SK-N-SH treated with all-trans-retinoic acid at 6 μM for 48 hours (cell line): ENCODE data around the gene SOD1.

Experiments
- TOX ChIP-seq: fragments of 250-450 bp; sonication (Bioruptor Pico); IDR thresholded peaks from 2 replicates; pipeline ENCODE4 v1.8.0; 2021; ENCODE audit warnings: mild to moderate bottlenecking, moderate library complexity, borderline replicate concordance
- TF ChIP-seq, protein P1 (sequence below): fragments of 250-450 bp; sonication (Bioruptor Pico); IDR thresholded peaks from 2 replicates; pipeline ENCODE4 v1.8.0; 2020; ENCODE audit warnings: mild to moderate bottlenecking, moderate library complexity, borderline replicate concordance
- TF ChIP-seq, protein P2 (sequence below): fragments of 250-450 bp; sonication (Bioruptor Pico); IDR thresholded peaks from 2 replicates; pipeline ENCODE4 v1.5.0; 2020; ENCODE audit warnings: mild to moderate bottlenecking, moderate library complexity

DNA sequence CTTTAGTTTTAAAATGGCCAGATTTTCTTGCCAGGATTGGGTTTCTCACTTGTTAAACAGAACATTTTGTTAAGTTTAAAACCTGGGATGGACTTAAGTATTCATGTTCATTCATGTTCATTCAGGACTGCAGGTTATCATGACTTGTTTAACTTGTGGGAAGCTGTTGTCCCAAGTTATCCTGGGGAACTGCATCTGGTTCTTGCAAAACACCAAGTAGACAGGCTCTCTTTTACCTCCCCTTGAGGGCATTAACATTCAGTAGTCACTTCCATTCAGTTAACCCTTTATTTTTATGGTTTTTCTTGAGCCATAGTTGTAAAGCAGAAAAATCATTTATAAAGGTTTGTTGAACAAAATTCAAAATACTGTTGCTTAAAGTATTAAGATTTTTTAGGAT, 8.1 kb downstream of the SOD1 start:
- TF ChIP-seq, protein P1, sequence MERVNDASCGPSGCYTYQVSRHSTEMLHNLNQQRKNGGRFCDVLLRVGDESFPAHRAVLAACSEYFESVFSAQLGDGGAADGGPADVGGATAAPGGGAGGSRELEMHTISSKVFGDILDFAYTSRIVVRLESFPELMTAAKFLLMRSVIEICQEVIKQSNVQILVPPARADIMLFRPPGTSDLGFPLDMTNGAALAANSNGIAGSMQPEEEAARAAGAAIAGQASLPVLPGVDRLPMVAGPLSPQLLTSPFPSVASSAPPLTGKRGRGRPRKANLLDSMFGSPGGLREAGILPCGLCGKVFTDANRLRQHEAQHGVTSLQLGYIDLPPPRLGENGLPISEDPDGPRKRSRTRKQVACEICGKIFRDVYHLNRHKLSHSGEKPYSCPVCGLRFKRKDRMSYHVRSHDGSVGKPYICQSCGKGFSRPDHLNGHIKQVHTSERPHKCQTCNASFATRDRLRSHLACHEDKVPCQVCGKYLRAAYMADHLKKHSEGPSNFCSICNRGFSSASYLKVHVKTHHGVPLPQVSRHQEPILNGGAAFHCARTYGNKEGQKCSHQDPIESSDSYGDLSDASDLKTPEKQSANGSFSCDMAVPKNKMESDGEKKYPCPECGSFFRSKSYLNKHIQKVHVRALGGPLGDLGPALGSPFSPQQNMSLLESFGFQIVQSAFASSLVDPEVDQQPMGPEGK (CRISPR knock-in tag) = no peak
- no peak for TF ChIP-seq TOX (CRISPR knock-in tag)
- TF ChIP-seq, protein P2, sequence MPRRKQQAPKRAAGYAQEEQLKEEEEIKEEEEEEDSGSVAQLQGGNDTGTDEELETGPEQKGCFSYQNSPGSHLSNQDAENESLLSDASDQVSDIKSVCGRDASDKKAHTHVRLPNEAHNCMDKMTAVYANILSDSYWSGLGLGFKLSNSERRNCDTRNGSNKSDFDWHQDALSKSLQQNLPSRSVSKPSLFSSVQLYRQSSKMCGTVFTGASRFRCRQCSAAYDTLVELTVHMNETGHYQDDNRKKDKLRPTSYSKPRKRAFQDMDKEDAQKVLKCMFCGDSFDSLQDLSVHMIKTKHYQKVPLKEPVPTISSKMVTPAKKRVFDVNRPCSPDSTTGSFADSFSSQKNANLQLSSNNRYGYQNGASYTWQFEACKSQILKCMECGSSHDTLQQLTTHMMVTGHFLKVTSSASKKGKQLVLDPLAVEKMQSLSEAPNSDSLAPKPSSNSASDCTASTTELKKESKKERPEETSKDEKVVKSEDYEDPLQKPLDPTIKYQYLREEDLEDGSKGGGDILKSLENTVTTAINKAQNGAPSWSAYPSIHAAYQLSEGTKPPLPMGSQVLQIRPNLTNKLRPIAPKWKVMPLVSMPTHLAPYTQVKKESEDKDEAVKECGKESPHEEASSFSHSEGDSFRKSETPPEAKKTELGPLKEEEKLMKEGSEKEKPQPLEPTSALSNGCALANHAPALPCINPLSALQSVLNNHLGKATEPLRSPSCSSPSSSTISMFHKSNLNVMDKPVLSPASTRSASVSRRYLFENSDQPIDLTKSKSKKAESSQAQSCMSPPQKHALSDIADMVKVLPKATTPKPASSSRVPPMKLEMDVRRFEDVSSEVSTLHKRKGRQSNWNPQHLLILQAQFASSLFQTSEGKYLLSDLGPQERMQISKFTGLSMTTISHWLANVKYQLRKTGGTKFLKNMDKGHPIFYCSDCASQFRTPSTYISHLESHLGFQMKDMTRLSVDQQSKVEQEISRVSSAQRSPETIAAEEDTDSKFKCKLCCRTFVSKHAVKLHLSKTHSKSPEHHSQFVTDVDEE (CRISPR knock-in tag) = no peak
